AG09319 (cell line): ENCODE data around the gene PCDHA8.

Experiments used
- DNase-seq: peaks from one replicate; pipeline ENCODE4 v3.0.0-alpha.2; 2010; ENCODE audit warnings: low read depth; ENCODE audit errors: extremely low read depth
- CTCF ChIP-seq: IDR thresholded peaks from 2 replicates; pipeline ENCODE4 v1.5.1; 2011; ENCODE audit warnings: low read depth, mild to moderate bottlenecking, inconsistent platforms, low read length, moderate library complexity

PCDHA8 gene

GRCh38 chr5:140877262-140877581 is 36.2 kb downstream of the PCDHA8 start:
- TF ChIP-seq CTCF = no peak
- DNase-seq = no peak

- TF ChIP-seq CTCF = no peak
- no peak for DNase-seq
Observed at GRCh38 chr5:140881889-140882590, 41.1 kb downstream of the PCDHA8 start, which contains the start of gene PCDHA13. Gene PCDHA13 (plus strand): TSS chr5:140882124. CDS start chr5:140882269, 145 bp downstream.

GRCh38 chr5:140882591-140882899 is 41.6 kb downstream of the PCDHA8 start:
- no peak for DNase-seq
- no peak for TF ChIP-seq CTCF

GRCh38 chr5:140883373-140883772 is 42.4 kb downstream of the PCDHA8 start:
- DNase-seq = no peak
- no peak for TF ChIP-seq CTCF

- TF ChIP-seq CTCF = no peak
- DNase-seq = no peak
Observed at GRCh38 chr5:140883927-140884697, 43.1 kb downstream of the PCDHA8 start.
